Embryonic facial prominence (tissue), 1 donor: ENCODE results near the gene PTPRN2.

Experiments
- DNase-seq: peaks from one replicate; pipeline ENCODE4 v3.0.0-alpha.2; 2016; ENCODE audit errors: extremely low spot score

The PTPRN2 gene

GRCh38 chr7:157801113-157801512, 786.5 kb downstream of the PTPRN2 start:
- DNase-seq: no peak

GRCh38 chr7:157800281-157800680, 787.3 kb downstream of the PTPRN2 start:
- DNase-seq: no peak

- no peak for DNase-seq
These were observed 788.4 kb downstream of the PTPRN2 start for GRCh38 chr7:157799076-157799685.

GRCh38 chr7:157797361-157797760, 790.3 kb downstream of the PTPRN2 start:
- no peak for DNase-seq

- no peak for DNase-seq
These were observed 790.8 kb downstream of the PTPRN2 start for GRCh38 chr7:157796846-157797245.

- DNase-seq: no peak
These were observed 792.0 kb downstream of the PTPRN2 start for GRCh38 chr7:157795643-157796042.

- DNase-seq: no peak
These were observed 792.4 kb downstream of the PTPRN2 start for GRCh38 chr7:157795199-157795598.

- DNase-seq: no peak
These were observed 792.9 kb downstream of the PTPRN2 start for GRCh38 chr7:157794746-157795065.

GRCh38 chr7:157793973-157794745, 793.5 kb downstream of the PTPRN2 start:
- DNase-seq: no peak

- no peak for DNase-seq
These were observed 794.6 kb downstream of the PTPRN2 start for GRCh38 chr7:157793087-157793353.

GRCh38 chr7:157792241-157793086, 795.2 kb downstream of the PTPRN2 start:
- DNase-seq: no peak

GRCh38 chr7:157791666-157792065, 796.0 kb downstream of the PTPRN2 start:
- DNase-seq: no peak

GRCh38 chr7:157791261-157791660, 796.4 kb downstream of the PTPRN2 start:
- DNase-seq: no peak

- DNase-seq: no peak
These were observed 797.7 kb downstream of the PTPRN2 start for GRCh38 chr7:157789942-157790341.

GRCh38 chr7:157789094-157789493, 798.5 kb downstream of the PTPRN2 start:
- DNase-seq: no peak

GRCh38 chr7:157788573-157788972, 799.0 kb downstream of the PTPRN2 start:
- DNase-seq: no peak

- no peak for DNase-seq
These were observed 800.3 kb downstream of the PTPRN2 start for GRCh38 chr7:157787275-157787701.

GRCh38 chr7:157786375-157787274, 801.0 kb downstream of the PTPRN2 start:
- DNase-seq: no peak

GRCh38 chr7:157785486-157786186, 802.0 kb downstream of the PTPRN2 start:
- DNase-seq: no peak

GRCh38 chr7:157784979-157785441, 802.6 kb downstream of the PTPRN2 start:
- no peak for DNase-seq
